Measurements from ENCODE around the gene DCST2. TPM values are rescaled to one million over a fixed set of nuclear protein-coding genes. Genes with fewer than 3 reads are reported as not detected.

The DCST2 gene
- total RNA-seq, 3 donors from 2014 or later (not counting 1 experiment from before 2014, with no cell fraction given): 0.30 to 0.92 (median 0.32) TPM

GRCh38 chr1:155081472-155082300, 48.1 kb upstream of the DCST2 start:
- peaks cover 52% of the 10 kb centered on the region for H3K27me3 ChIP-seq (ENCODE audit: control insufficient read depth, insufficient read depth, low read length)
- TF ChIP-seq, protein P1, sequence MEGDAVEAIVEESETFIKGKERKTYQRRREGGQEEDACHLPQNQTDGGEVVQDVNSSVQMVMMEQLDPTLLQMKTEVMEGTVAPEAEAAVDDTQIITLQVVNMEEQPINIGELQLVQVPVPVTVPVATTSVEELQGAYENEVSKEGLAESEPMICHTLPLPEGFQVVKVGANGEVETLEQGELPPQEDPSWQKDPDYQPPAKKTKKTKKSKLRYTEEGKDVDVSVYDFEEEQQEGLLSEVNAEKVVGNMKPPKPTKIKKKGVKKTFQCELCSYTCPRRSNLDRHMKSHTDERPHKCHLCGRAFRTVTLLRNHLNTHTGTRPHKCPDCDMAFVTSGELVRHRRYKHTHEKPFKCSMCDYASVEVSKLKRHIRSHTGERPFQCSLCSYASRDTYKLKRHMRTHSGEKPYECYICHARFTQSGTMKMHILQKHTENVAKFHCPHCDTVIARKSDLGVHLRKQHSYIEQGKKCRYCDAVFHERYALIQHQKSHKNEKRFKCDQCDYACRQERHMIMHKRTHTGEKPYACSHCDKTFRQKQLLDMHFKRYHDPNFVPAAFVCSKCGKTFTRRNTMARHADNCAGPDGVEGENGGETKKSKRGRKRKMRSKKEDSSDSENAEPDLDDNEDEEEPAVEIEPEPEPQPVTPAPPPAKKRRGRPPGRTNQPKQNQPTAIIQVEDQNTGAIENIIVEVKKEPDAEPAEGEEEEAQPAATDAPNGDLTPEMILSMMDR (IDR thresholded peaks at IDR 0.05): no peak
- Mint-ChIP-seq H3K4me1 (peaks cover 38 to 62% of the 10 kb centered on the region in 2 donors), H3K27me3 (ENCODE audit: low read depth in 2 of 2) (peaks cover 25 to 37% of the 10 kb centered on the region in 2 donors), H3K9me3 (no peaks in the 10 kb centered on the region), H3K4me3 (peak overlapping the region; percentile 77), H3K27ac (peak overlapping the region; percentile 4 to 8), H3K36me3 (no peaks in the 10 kb centered on the region)
- WGBS (ENCODE audit: insufficient coverage): 3% methylated on average over 65 of the region's 68 CpGs
- H3K9me3 ChIP-seq (ENCODE audit: control insufficient read depth, insufficient read depth, low read length): no peaks in the 10 kb centered on the region
- no peak overlapping the region for H3K27ac ChIP-seq (ENCODE audit: low read length)
- H3K36me3 ChIP-seq (ENCODE audit: control insufficient read depth, insufficient read depth, low read length): no peaks in the 10 kb centered on the region
- peaks cover 68% of the 10 kb centered on the region for H3K4me1 ChIP-seq (ENCODE audit: control insufficient read depth, insufficient read depth, low read length)
- intact Hi-C loops (cut with micrococcal nuclease): no loop called here
- no peak overlapping the region for H3K4me3 ChIP-seq (ENCODE audit: low read length)
- ATAC-seq (no peak), DNase-seq (peak in 1 of 2 donors; percentile 54)

DNA sequence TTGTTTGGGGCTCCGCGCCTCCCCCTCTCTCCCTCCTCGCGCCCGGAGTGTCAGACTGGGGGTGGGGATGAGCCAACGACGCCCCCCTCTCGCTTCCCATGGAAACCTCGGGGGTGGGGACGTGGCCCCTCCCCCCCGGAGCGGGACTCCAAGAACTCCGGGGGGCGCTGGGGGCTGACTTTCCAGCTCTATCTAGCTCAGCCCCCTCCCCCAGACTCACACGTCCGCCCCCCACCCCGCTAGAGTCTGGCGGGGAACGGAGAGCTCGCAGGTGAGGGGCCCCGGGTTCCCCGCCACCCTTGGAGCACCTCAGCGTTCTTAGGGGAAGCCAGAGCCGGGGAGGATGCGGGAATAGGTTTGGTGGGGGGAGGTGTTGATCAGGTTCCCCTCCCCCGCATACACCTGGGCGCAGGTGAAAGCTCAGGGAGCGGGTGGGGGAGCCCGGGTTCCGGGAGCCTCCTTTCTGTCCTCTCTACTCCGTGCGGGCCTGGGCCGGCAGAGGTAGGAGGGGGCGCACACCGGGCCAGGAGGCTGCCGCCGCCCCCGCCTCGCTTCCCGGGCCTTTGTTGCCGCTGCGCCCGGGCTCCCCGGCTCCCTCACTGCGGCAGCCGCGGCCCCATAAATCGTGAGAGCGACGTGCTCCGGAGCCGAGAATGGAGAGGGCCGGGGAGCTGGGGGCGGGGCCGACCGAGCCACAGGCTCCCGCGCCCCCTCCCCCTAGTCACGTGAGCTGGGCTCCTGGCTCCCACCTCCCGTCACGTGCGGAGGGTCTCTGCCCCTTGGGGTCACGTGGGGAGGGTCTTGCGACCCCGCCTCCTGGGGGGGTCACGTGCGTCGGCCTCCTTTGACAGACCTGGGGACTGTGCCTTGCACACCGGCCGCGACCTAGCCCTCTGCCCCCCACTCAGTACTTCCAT, 47.0 kb upstream of the DCST2 start:
- intact Hi-C loops (cut with micrococcal nuclease): no loop called here
- Histone ChIP-seq H3K27ac (ENCODE audit: low read length) (no peak overlapping the region), H3K4me3 (ENCODE audit: low read length) (no peak overlapping the region), H3K9me3 (ENCODE audit: control insufficient read depth, insufficient read depth, low read length) (no peaks in the 10 kb centered on the region), H3K4me1 (ENCODE audit: control insufficient read depth, insufficient read depth, low read length) (peaks cover 57% of the 10 kb centered on the region), H3K36me3 (ENCODE audit: control insufficient read depth, insufficient read depth, low read length) (no peaks in the 10 kb centered on the region), H3K27me3 (ENCODE audit: control insufficient read depth, insufficient read depth, low read length) (peaks cover 52% of the 10 kb centered on the region)
- Mint-ChIP-seq H3K9me3 (no peaks in the 10 kb centered on the region), H3K4me3 (no peak overlapping the region), H3K27me3 (ENCODE audit: low read depth in 2 of 2) (peaks cover 25 to 37% of the 10 kb centered on the region in 2 donors), H3K27ac (peak overlapping the region in 1 of 2 donors; percentile 71), H3K4me1 (peaks cover 38 to 53% of the 10 kb centered on the region in 2 donors), H3K36me3 (no peaks in the 10 kb centered on the region)
- TF ChIP-seq, protein P1 (IDR thresholded peaks at IDR 0.05): no peak
- no peak for ATAC-seq
- peak in 1 of 2 donors; percentile 64 for DNase-seq
- under 1% methylated on average over 54 of the region's 71 CpGs for WGBS (ENCODE audit: insufficient coverage)

DNA sequence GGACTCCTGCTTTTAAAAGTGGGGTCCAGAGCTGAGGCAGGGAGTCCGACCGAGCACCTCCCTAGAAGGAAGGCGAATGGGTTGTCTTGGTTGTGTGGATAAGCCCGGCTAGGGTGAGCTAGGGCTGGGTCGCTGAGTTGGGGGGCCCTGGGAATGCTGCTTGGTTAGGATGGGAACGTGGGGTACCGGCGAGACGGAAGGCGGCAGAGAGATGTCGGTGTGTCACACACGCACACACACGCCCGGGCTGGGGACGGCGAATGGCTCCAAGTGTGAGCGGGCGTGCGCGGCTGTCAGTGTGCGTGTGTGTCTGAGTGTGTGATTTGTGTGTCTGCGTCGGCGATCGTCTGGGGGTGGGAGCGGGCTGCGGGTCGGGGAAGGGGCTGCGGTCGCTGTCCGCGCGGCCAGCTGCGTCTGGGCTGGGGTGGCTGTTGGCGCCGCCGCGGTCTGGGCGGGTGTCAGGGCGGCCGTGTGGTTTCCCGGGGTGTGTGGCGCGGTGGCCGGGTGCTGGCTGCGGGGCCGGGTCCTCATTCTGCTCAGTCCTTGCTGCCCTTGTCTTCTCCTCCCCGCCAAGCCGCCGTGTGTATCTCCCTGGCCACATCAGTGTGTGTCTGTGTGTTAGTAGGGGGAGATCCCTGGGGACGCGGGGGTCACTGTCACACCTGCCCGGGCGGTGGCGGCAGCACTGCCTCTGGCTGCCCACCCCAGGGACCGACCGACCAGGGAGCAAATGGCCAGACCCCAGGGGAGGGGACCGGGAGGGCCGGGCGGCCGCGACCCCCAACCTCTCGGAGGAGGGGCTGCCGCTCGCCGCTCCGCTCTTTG, 46.1 kb upstream of the DCST2 start:
- no peak overlapping the region for H3K27ac ChIP-seq (ENCODE audit: low read length)
- H3K27me3 Mint-ChIP-seq (ENCODE audit: low read depth in 2 of 2): peaks cover 25 to 37% of the 10 kb centered on the region in 2 donors
- peaks cover 31 to 44% of the 10 kb centered on the region in 2 donors for H3K4me1 Mint-ChIP-seq
- no peaks in the 10 kb centered on the region for H3K36me3 Mint-ChIP-seq
- no peaks in the 10 kb centered on the region for H3K9me3 ChIP-seq (ENCODE audit: control insufficient read depth, insufficient read depth, low read length)
- peak overlapping the region; percentile 14 to 71 for H3K27ac Mint-ChIP-seq
- TF ChIP-seq, protein P1 (IDR thresholded peaks at IDR 0.05): no peak
- intact Hi-C loops (cut with micrococcal nuclease): no loop called here
- ATAC-seq (peak in 1 of 3 donors; percentile 12), DNase-seq (peak in 1 of 2 donors; percentile 57)
- H3K27me3 ChIP-seq (ENCODE audit: control insufficient read depth, insufficient read depth, low read length): peaks cover 52% of the 10 kb centered on the region
- H3K36me3 ChIP-seq (ENCODE audit: control insufficient read depth, insufficient read depth, low read length): no peaks in the 10 kb centered on the region
- no peaks in the 10 kb centered on the region for H3K9me3 Mint-ChIP-seq
- H3K4me1 ChIP-seq (ENCODE audit: control insufficient read depth, insufficient read depth, low read length): peaks cover 54% of the 10 kb centered on the region
- H3K4me3 Mint-ChIP-seq: peak overlapping the region; percentile 87
- no peak overlapping the region for H3K4me3 ChIP-seq (ENCODE audit: low read length)
- 1% methylated on average over 65 of the region's 67 CpGs for WGBS (ENCODE audit: insufficient coverage)

Measured in natural killer cell (primary cell).